ENCODE data around the gene GAGE2A.
"Not testable (repeated sequence)": the region's sequence is repeated elsewhere in the genome, so short reads cannot be mapped to it uniquely, and the experiment has no call there.

The GAGE2A gene, protein sequence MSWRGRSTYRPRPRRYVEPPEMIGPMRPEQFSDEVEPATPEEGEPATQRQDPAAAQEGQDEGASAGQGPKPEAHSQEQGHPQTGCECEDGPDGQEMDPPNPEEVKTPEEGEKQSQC

GRCh38 chrX:49589196-49589595 lies at the start of gene GAGE2A:
GAGE2A (plus strand) TSS chrX:49589496; CDS start chrX:49590651, 1,155 bp downstream.
- not testable (repeated sequence) for DNase-seq

- not testable (repeated sequence) for DNase-seq
Observed at GRCh38 chrX:49541433-49541832, 47.9 kb upstream of the GAGE2A start, which contains the start of gene GAGE12D. GAGE12D (plus strand) TSS chrX:49541733; CDS start chrX:49542888, 1,155 bp downstream.

- DNase-seq: not testable (repeated sequence)
Observed at GRCh38 chrX:49550989-49551388, 38.3 kb upstream of the GAGE2A start, which contains the start of gene GAGE12E. GAGE12E (plus strand) TSS chrX:49551289; CDS start chrX:49552444, 1,155 bp downstream.

- DNase-seq: not testable (repeated sequence)
Observed at GRCh38 chrX:49560542-49560941, 28.8 kb upstream of the GAGE2A start, which contains the start of gene GAGE12F. GAGE12F (plus strand) TSS chrX:49560842; CDS start chrX:49561997, 1,155 bp downstream.

DNA sequence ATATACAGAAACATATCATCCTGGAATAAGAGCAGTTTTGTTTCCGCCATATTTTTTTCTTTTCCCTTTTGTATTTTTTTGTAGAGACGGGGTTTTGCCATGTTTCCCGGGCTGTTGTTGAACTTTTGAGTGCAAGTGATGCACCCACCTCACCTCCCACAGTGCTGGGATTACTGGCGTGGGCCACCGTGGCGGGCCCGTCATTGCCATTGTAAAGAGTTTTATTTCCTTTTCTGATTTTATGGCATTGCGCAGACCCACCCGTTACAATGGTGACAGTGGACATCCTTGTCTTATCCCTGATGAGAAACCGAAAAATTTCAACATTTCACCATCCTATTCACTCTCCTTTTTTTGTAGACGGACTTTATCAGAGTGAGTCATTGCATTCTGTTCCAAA lies 20.6 kb upstream of the GAGE2A start:
- DNase-seq: not testable (repeated sequence)

DNA sequence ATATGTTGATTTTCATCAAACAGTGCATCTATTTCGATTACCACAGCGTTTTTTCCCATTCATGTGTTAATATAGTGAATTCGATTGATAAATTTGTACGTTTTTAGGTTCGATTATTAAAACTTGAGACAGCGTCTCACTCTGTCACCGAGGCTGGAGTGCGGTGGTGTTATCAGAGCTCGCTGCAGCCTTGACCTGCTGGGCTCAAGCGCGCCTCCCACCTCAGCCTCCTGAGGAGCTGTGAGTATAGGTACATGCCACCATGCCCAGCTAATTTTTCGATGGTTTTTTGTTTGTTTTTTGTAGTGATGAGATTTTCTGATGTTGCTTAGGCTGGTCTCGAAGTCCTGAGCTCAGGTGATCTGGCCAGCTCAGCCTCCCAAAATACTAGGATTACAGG lies 20.1 kb upstream of the GAGE2A start:
- not testable (repeated sequence) for DNase-seq

DNA sequence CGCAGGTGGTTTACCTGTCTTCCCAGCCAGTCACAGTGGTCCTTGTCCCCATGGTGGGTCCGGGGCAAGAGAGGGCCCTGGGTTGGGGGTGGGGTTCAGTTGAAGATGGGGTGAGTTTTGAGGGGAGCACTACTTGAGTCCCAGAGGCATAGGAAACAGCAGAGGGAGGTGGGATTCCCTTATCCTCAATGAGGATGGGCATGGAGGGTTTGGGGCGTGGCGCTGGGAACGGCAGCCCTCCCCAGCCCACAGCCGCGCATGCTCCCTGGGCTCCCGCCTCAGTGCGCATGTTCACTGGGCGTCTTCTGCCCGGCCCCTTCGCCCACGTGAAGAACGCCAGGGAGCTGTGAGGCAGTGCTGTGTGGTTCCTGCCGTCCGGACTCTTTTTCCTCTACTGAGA lies 19.2 kb upstream of the GAGE2A start, which contains the start of gene GAGE12G:
Gene GAGE12G, plus strand, starts transcription at position 301 of the 400 bp plus-strand sequence. CDS start 1,155 bp downstream, outside the sequence.
- not testable (repeated sequence) for DNase-seq

- DNase-seq: not testable (repeated sequence)
Observed at GRCh38 chrX:49579649-49580048, 9.6 kb upstream of the GAGE2A start, which contains the start of gene GAGE12H. GAGE12H (plus strand) TSS chrX:49579949; CDS start chrX:49581104, 1,155 bp downstream.

DNA sequence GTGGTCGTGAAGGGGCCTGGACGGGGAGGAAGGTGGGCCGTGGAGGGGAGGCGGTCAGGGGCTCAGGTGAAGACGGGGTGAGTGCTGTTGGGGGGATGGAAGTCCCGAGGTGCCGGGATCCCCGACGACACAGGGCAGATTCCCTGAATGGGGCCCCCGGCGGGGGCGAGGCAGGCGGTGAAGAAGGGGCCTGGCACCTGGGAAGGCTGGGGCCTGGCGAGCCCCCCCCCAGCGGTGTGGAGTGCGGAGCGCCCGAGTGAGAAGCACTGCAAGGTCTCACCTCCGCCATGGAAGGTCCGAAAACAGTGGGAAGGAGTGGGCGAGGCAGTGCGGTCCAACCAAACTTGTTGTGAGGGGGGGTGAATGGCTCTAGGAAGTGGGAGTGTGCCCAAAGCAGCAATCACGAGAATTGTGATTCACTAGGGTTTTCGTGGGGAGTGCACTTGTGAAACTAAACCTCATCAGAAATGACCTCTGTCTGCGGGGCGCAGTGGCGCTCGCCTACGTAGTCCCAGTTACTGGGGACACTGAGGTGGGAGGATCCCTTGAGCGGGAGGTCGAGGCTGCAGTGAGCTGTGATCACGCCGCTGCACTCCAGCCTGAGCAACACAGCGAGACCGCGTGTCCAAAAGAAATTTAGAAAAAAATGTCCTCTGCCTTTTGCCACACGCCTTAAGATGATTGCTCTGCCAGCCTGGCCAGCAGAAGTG lies 628 bp downstream of the GAGE2A start:
- not testable (repeated sequence) for DNase-seq

- not testable (repeated sequence) for DNase-seq
Observed at GRCh38 chrX:49590488-49590887, 1.2 kb downstream of the GAGE2A start.

- not testable (repeated sequence) for DNase-seq
Observed at GRCh38 chrX:49598720-49599119, 9.4 kb downstream of the GAGE2A start, which contains the start of gene GAGE1. GAGE1 (plus strand) TSS chrX:49599020; CDS start chrX:49600175, 1,155 bp downstream.

DNA sequence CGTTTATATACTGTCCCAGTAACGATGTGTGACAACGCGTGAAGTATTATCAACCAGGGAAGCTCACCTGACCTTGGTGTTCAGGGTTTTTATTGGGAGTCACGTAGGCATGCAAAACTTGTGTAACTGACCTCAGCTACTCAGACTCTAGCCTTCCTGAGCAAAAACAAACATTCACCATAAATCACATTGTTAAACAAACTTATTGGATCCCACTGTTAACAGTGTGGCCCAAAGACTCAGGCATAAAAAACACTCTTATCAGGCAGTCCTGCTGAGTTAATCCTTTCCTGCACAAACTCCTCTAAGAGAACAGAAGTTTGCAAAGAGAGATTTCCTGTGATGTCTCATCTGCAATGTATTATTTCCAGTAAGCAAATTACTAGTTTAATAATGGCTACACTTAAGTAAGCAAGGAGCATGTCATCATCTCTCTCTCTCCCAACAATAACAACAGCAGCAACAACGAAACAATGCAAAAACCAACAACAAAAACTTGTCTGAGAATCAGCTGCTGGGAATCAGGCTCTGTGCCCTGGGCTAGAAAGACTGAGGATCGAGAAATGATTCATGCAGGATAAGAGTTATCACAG lies 21.5 kb downstream of the GAGE2A start:
- no peak for DNase-seq

DNA sequence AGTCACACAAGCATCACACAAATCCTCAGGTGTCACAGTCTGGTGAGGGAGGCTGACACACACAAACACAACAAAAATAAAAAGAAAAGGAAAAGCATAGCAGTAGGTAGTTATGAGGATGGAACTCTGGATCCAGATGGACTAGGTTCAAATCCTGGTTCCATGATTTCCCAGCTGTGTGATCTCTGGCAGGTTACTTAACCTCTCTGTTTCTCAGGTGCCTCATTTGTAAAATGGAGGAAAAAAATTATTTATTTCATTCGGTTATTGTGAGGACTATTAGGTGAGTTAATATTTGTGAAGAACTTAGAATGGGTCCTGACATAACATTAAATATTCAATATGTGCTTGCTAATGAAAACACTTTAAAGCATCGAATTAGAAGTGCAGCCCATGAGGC lies 29.3 kb downstream of the GAGE2A start:
- DNase-seq: no peak

DNA sequence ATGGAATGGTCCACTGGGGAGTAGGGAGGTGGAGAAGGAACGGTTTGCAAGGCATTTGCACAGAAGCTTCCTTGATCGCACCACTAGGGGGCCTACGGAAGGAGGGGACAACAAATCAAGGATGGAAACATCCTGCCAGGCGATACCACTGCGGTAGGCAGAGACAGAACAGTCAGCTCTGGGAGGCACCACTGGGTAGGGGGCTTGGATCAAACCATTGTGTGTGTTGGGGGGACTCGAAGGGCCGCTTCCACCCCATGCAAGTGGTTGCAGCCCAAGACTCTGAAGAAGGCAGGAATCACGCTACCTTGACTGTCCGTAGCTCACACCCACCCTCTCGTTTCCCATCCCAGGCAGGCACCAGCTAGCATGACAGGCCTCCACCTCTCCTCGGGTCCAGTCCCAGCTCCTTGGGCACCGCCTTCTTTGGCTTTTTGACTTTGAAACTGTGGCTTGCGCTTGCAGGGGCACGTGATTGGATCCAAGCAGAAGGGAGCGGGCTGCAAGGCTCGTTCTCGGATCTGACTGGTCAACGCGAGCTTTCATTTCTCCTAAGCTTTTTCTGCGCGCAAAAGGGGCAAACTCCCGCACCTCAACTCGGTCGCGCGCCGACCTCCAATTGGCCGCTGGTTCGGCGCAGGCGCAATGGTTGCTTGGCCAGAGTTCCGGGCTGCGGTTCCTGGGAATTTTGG lies 37.9 kb downstream of the GAGE2A start:
- DNase-seq: no peak

- DNase-seq: no peak
Observed at GRCh38 chrX:49644991-49645637, 55.8 kb downstream of the GAGE2A start.

Measured in KG1 (cell line).